Activated CD8-positive, alpha-beta memory T cell treated with anti-CD3 and anti-CD28 coated beads for 48 hours (primary cell): ENCODE results near the gene CYSRT1.

ENCODE experiments used
- DNase-seq, 3 experiments: peaks; one replicate each; pipeline ENCODE4 v3.0.0-alpha.2; 2020; ENCODE audit warnings: low read depth in 2 of 3, low spot score in 2 of 3

Gene CYSRT1

GRCh38 chr9:137267933-137268355, 43.0 kb downstream of the CYSRT1 start:
- no peak for DNase-seq

- no peak for DNase-seq
Measured at GRCh38 chr9:137268538-137269201, 43.7 kb downstream of the CYSRT1 start.

- no peak for DNase-seq
Measured at GRCh38 chr9:137269231-137269772, 44.3 kb downstream of the CYSRT1 start.

- no peak for DNase-seq
Measured at GRCh38 chr9:137270929-137271695, 46.1 kb downstream of the CYSRT1 start.

- DNase-seq: no peak
Measured at GRCh38 chr9:137271696-137272076, 46.7 kb downstream of the CYSRT1 start.

- DNase-seq: no peak
Measured at GRCh38 chr9:137272241-137273094, 47.5 kb downstream of the CYSRT1 start.

GRCh38 chr9:137273095-137273490, 48.1 kb downstream of the CYSRT1 start:
- no peak for DNase-seq

GRCh38 chr9:137273611-137274320, 48.8 kb downstream of the CYSRT1 start:
- no peak for DNase-seq

- DNase-seq: no peak
Measured at GRCh38 chr9:137275203-137275587, 50.2 kb downstream of the CYSRT1 start.
